Measurements from ENCODE around the gene TADA1.

- TF ChIP-seq CTCF (IDR thresholded peaks at IDR 0.05) = no peak
- TF ChIP-seq POLR2A (IDR thresholded peaks at IDR 0.05) = no peak
These were observed 23.7 kb upstream of the TADA1 start for GRCh38 chr1:166899769-166900168.

Data from testis (tissue), 2 donors.